Brain microvascular endothelial cell (primary cell): Measurements from ENCODE around the gene UFSP1.

Experiments used
- DNase-seq: peaks from one replicate; pipeline ENCODE4 v3.0.0-alpha.2; 2020
- H3K27ac ChIP-seq: fragments of 250-450 bp; sonication (Bioruptor Pico); 2 replicates; pipeline ENCODE4 v1.5.1; 2020; ENCODE audit warnings: mild to moderate bottlenecking, moderate library complexity
- H3K27me3 ChIP-seq: fragments of 250-450 bp; sonication (Bioruptor Pico); replicated peaks from 2 replicates; pipeline ENCODE4 v1.5.1; 2020; ENCODE audit warnings: mild to moderate bottlenecking
- H3K36me3 ChIP-seq: fragments of 250-450 bp; sonication (Bioruptor Pico); replicated peaks from 2 replicates; pipeline ENCODE4 v1.5.1; 2020; ENCODE audit warnings: mild to moderate bottlenecking
- H3K4me3 ChIP-seq: 2 replicates; pipeline ENCODE4 v1.5.1; 2011; ENCODE audit warnings: low read depth, mild to moderate bottlenecking, control low read depth, low read length, moderate library complexity
- in situ Hi-C: cut with HindIII; loops from 2 replicates; pipeline ENCODE4 v1.10.0; 2017; ENCODE audit warnings: low sequenced_read_pairs, low pct_ligation_motif_present
- TF ChIP-seq, protein P1 (sequence below): IDR thresholded peaks from 2 replicates; pipeline ENCODE4 v1.5.1; 2011; ENCODE audit warnings: low read depth, mild to moderate bottlenecking, moderate library complexity, low read length, control low read depth, inconsistent platforms; ENCODE audit errors: missing control alignments

The UFSP1 gene

GRCh38 chr7:100901921-100902332 lies 12.4 kb upstream of the UFSP1 start:
- Histone ChIP-seq H3K4me3 (no peak overlapping the region), H3K27me3 (no peaks in the 10 kb centered on the region), H3K27ac (no peak overlapping the region), H3K36me3 (no peaks in the 10 kb centered on the region)
- in situ Hi-C loops = no loop called here
- TF ChIP-seq, protein P1, sequence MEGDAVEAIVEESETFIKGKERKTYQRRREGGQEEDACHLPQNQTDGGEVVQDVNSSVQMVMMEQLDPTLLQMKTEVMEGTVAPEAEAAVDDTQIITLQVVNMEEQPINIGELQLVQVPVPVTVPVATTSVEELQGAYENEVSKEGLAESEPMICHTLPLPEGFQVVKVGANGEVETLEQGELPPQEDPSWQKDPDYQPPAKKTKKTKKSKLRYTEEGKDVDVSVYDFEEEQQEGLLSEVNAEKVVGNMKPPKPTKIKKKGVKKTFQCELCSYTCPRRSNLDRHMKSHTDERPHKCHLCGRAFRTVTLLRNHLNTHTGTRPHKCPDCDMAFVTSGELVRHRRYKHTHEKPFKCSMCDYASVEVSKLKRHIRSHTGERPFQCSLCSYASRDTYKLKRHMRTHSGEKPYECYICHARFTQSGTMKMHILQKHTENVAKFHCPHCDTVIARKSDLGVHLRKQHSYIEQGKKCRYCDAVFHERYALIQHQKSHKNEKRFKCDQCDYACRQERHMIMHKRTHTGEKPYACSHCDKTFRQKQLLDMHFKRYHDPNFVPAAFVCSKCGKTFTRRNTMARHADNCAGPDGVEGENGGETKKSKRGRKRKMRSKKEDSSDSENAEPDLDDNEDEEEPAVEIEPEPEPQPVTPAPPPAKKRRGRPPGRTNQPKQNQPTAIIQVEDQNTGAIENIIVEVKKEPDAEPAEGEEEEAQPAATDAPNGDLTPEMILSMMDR = no peak
- DNase-seq = no peak

DNA sequence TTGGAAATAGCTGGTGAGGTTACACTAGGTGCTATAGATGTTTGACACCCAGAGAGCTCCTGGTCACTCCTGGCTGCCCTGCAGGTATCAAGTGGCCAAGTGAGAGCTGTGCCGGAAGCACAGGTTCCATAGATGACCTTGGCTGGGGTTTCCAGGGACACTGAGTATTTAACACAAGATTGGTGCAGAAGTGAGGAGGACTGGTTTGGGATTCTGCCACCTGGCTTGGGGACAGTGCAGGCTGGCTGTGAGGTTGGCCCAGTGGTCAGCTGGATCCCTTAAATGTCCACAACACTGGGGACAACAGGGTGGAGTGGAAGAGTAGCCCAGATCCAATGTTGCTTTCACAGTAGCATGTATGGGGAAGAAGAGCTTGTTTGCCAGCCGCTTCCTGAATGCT lies 11.5 kb upstream of the UFSP1 start:
- peaks cover 7% of the 10 kb centered on the region for H3K27me3 ChIP-seq
- in situ Hi-C loops = no loop called here

DNA sequence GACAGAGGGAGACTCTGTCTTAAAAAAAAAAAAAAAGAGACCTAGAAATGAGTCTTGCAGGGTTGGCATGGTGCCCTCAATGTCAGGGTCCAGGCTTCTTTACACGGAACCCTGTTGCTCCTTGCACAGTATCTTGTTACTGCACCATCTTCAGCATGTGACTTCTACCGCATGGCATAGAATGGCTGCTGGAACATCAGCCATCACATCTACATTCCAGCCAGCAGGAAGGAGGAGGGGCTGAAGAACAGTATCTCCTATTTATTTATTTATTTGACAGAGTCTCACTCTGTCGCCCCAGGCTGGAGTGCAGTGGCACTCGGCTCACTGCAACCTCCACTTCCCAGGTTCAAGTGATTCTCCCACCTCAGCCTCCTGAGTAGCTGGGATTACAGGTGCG lies 9.9 kb upstream of the UFSP1 start:
- TF ChIP-seq, protein P1 = no peak
- Histone ChIP-seq H3K27me3 (peaks cover 15% of the 10 kb centered on the region), H3K27ac (no peak overlapping the region), H3K36me3 (no peaks in the 10 kb centered on the region), H3K4me3 (no peak overlapping the region)
- in situ Hi-C loops = no loop called here
- no peak for DNase-seq

More for the DNA sequence above, 11.5 kb upstream of the UFSP1 start:
- H3K36me3 ChIP-seq = no peaks in the 10 kb centered on the region
- DNase-seq = no peak
- TF ChIP-seq, protein P1 = no peak
- H3K4me3 ChIP-seq = no peak overlapping the region
- H3K27ac ChIP-seq = no peak overlapping the region

GRCh38 chr7:100897772-100898454 lies 8.4 kb upstream of the UFSP1 start:
- Histone ChIP-seq H3K27me3 (peaks cover 15% of the 10 kb centered on the region), H3K27ac (no peak overlapping the region), H3K4me3 (no peak overlapping the region), H3K36me3 (no peaks in the 10 kb centered on the region)
- no peak for DNase-seq
- TF ChIP-seq, protein P1 = no peak
- in situ Hi-C loops = no loop called here

GRCh38 chr7:100896732-100897608 lies 7.5 kb upstream of the UFSP1 start:
- TF ChIP-seq, protein P1 = peak; percentile 75
- Histone ChIP-seq H3K36me3 (no peaks in the 10 kb centered on the region), H3K4me3 (no peak overlapping the region), H3K27ac (no peak overlapping the region), H3K27me3 (peaks cover 15% of the 10 kb centered on the region)
- DNase-seq = no peak
- in situ Hi-C loops = no loop called here
